NCI-H2227 (cell line): ENCODE results near the gene HMGN4.
"Not testable (repeated sequence)": the region's sequence is repeated elsewhere in the genome, so short reads cannot be mapped to it uniquely, and the experiment has no call there.

ENCODE experiments used
- DNase-seq: peaks from one replicate; lab custom pipeline; 2025; ENCODE audit not compliant: unreplicated experiment; lab: John Stamatoyannopoulos, UW

The HMGN4 gene

DNA sequence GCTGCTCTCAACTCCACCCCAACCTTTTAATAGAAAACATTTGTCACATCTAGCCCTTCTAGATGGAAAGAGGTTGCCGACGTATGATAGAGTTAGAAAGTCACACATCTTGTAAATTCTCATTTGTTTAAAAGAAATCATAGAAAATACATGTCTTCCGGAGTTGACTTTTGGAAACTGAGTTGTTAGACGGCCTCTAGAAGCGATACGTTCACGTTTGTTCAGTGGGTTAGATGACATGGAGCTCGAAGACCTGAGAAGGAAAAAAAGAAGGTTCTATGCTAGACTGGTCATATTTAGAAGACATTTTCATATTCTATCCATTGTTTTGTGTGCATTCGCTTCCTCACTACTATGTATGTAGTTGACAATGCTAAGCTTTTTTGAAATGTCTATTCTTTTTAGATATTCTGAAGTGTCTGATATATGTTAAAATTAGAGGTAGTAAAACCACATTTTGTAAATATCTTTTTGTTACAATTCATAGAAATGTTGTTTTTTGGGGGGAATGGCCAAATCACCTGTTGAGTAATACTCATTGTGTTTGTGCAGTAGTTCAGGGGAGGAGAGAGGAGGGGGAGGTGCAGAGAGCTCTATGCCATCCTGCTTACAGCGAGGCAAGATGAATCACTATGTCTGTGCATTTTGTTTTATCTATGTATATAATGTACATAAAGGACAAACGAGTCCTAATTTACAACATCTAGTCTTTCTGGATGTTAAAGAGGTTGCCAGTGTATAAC is 15.5 kb upstream of the HMGN4 start:
- peak; percentile 28 for DNase-seq

DNA sequence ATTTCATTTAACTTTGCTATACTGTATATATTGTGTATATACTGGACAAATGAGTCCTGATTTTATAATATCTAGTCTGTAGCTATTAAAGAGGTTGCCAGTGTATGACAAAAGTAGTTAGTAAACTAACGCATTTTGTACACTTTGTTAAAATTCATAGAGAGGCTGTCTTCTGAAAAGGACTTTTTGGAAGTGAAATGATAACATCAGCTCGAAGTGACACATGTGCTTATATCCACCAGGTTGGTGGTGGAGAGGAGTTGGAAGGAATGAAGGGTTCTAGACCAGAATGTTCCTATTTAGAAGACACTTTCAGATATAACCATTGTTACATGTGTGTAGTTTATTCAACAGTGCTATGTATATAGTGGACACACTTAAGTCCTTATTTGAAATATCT is 13.9 kb upstream of the HMGN4 start:
- DNase-seq = not testable (repeated sequence)

DNA sequence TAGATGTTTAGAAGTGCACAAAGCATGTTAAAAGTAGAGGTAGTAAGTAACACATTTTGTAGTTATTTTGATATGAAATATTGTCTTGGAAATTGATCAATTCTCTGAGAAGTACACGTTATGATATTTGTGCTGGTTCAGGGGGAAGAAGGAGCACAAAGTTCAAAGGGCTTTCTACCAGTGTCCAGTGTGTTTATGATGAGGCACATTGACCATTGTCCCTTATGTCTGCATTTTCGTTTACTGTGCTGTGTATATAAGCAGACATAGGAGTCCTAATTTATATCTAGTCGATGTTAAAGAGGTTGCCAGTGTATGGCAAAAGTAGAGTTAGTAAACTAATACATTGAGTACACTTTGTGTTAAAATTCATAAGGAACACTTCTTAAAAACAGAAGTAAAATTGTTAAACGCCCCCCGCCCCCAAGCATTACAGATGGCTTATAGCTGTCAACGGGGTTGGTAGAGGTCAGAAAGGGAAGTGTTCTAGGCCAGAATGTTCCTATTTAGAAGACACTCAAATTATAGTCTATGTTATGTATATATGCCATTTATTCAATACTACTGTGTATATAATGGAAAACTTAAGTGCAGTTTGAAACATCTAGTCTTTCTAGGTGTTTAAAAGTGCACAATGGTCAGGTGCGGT is 13.3 kb upstream of the HMGN4 start:
- DNase-seq = no peak

DNA sequence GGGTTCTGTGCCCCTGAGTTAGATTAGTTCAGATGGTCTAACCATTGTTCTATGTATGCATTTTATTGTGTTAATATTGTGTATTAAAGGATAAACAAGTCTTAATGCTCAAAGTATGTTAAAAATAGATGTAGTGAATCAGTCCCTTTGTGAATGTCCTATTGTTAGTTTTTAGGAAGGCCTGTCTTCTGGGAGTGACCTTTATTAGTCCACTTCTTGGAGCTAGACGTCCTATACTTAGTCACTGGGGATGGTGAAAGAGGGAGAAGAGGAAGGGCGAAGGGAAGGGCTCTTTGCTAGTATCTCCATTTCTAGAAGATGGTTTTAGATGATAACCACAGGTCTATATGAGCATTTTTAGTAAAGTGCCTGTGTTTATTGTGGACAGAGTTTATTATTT is 12.3 kb upstream of the HMGN4 start:
- DNase-seq = no peak

DNA sequence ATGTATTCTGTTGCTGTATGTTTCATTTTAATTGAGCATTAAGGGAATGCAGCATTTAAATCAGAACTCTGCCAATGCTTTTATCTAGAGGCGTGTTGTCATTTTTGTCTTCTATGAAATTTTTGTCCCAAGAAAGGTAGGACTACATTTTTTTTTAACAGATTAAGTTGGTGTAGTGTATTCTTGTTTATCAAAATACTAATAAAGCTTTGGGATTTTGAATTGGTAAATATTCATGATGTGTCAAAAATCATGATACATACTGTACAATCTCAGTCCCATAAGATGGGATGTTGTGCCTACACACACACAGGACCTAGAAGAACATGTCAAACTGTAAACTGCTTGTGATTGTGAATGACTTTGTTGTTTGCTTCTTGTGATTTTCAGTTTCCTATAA is 11.2 kb upstream of the HMGN4 start:
- DNase-seq = no peak

DNA sequence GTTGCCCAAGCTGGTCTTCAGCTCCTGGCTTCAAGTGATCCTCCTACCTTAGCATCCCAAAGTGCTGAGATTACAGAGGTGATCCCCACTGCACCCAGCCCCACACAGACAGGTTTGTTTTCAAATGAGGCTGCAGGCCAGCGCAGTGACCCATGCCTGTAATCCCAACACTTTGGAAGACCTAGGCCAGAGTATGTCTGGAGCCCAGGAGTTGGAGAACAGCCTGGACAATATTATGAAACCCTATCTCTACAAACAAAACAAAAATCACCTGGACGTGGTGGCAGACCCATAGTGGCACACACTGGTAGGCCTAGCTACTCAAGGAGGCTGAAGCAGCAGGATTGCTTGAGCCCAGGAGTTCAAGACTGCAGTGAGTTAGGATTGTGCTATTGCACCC is 8.0 kb upstream of the HMGN4 start:
- no peak for DNase-seq

DNA sequence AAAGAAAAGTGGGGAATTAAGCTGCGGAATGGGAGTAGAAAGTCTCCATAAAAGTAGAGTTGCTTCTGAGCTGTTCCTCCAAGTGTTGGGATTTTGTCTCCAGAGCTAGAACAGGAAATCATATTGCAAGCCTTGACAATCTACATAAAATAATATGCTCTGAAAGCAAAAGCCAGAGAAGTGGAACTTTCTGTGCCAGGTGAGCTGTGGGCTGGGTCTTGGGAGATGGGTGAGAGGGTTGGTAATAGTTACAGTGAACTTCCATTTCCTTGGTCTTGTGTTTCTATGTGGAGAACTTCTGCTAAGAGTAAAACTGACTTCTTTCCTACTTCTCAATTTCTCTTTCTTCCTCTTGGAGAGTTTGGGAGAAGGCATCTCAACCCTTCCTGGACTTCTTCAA is 6.3 kb upstream of the HMGN4 start:
- no peak for DNase-seq

DNA sequence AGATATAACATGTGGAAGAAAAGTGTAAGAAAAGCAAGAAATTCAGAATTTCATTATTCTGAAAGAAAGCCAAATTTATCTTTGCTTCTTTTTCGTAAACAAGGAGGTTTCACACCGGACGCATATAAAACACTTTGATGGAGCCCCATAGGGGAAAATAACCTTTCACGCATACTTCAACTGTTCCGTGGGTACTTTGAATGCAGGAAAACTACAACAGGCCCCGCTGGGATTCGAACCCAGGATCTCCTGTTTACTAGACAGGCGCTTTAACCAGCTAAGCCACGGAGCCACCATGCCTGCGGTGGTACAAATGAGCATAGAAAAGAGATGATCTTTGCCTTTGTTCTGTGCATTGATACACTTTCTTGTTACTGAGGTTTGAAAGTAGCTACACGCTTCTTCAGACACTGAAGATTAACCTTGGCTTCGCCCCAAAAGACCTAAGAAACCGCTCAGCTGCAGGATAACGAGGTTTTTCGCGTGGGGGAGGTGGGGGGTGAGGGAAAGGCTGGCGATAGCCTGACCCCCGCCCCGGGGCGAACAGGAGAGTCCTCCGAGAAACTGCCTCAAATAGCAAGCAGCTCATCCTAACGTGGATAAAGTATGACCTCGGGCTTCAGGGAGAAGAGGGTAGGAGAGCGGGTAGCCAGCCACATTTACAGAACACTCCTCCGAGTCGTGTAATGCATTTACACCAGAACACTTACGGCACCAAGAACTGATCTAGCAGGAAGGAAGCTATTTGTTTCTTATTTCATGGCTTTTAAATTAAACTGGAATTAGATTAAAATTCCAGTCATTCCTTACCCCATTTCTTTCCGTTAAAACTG is 5.3 kb upstream of the HMGN4 start:
- DNase-seq = peak; percentile 95

DNA sequence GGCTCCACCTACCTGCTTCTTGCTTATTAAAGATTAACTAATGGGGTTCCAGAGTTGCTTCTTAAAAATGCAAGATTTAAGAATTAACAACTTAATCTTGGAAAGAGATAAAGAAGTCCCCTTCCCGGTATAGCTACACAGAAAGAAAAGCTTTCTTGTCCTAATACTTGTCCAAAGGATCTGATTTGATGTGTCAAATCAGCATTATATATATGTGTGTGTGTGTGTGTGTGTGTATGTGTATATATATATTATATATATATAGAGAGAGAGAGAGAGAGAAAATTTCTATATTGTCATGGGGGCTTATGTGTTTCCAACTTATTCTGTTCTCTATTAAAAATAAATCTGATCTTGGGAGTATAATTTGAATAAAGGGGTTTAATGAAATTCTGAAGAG is 4.6 kb upstream of the HMGN4 start:
- no peak for DNase-seq

DNA sequence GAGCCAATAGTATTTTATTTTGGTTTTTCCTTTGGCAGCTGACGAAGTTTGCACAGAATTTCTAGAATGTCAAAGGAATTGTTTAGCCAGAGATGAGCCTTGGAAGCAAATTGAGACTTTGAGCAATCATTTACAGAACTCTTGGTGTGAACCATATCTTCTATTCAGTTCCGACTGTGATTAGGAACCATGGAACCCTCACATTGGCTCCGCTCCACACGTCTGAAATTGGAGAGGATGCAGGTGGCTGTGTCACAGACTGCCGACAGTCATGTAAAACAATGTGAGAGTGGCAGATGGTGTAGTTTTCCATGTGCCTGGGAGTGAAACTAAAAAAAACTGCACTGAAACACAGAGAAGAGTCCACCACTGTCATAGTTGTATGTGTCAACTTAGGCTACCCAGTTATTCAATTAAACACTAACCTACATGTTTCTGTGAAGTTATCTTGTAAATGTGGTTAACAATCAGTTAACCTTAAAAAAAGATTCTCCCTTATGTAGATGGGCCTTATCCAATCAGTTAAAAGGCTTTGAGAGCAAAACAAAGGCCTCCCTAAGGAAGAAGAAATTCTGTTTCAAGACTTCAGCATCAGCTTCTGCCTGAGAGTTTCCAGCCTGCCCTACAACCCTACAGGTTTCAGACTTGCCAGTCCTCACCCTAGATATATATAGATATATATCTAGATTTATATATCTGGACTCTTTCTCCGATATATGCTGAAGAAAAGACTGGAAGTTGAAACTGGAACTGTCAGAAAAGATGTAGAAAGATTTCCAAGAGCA is 3.3 kb upstream of the HMGN4 start:
- DNase-seq = no peak

DNA sequence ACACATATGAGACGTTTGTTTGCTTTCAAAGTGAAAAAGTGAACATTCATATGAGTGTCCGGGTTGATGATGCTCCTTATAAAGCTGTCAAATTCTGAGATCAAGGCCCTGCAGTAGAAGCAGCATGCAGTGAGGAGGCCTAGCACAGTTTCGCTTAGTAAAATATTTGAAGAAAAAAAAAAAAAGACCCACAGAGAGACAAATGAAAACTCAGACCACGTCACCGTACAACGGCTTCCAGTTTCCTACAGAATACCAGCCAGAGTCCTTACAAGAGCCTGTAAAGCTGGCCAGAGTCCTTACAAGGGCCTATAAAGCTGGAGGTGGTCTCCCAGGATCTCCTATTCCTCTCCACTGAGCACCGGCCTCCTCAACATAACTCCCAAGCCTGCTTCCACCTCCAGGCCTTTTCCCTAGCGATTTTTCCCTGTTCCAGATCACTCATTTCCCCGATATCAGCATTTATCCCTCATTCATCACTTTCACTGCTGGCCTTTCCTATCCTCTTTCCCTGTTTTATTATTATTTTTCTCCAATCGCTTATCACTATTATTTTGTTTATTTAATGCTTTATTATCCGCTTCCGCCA is 1.5 kb upstream of the HMGN4 start:
- peak; percentile 55 for DNase-seq

DNA sequence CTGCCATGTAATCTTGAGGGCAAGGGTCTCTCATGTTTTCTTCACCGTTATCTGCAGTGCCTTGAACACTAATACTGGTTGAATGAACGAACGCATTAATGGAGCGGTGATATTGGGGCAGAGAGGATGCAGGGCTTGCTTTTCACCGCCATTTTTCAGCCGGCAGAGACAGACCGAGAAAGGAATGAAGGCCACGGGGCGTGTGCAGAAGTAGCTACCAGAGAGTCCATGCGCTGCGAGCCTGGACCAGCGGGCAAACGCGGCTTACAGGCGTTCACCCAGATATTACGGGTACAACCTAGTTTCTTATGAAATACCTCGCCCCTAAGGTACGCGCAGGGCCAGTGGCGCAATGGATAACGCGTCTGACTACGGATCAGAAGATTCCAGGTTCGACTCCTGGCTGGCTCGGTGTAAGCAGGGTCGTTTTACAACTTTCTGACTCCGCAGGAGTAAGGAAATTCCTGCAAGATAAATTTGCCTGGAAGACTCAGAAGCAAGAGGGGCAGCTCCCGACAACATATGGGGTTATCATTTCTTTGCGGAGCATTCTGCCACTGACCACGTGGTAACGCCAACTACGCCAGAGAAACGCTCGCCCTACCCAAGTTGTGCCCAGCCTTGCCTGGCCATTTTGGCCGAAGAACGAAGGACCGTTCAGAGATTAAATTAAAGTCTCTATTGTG is 863 bp upstream of the HMGN4 start:
- peak; percentile 97 for DNase-seq

DNA sequence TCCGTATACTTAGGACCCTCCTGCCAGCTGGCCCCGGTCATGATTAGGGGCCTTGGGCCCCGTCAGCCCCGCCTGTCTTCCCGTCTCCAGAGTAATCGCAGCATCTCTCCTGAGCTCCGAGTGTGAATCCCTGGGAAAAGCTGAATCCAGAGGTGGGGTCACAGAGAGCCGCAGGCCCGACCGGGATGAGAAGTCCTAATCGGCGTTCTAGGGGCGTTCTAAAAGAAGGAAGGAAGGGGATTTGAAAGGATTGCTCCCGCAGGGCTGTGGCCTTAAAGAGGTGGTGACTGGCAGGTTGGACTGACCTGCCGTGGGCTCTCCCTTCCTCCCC is 371 bp downstream of the HMGN4 start:
- DNase-seq = no peak

DNA sequence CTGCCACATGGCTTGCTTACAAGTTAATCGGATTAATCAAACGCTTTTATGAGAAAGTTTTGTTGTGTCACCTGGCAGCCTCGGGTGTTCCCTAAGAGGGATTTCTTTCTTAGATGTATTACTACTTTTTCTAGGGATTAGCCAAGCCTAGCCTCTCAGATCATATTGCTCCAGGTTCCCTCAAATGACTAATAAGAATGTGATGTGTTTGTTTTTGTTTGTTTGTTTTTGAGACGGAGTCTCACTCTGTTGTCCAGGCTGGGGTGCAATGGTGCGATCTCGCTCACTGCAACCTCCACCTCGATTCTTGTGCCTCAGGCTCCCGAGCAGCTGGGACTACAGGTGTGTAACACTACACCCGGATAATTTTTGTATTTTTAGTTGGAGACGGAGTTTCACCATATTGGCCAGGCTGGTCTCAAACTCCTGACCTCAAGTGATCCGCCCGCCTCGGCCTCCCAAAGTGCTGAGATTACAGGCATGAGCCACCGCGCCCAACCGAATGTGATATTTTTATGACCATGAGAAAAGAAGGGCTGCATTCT is 977 bp downstream of the HMGN4 start:
- no peak for DNase-seq

DNA sequence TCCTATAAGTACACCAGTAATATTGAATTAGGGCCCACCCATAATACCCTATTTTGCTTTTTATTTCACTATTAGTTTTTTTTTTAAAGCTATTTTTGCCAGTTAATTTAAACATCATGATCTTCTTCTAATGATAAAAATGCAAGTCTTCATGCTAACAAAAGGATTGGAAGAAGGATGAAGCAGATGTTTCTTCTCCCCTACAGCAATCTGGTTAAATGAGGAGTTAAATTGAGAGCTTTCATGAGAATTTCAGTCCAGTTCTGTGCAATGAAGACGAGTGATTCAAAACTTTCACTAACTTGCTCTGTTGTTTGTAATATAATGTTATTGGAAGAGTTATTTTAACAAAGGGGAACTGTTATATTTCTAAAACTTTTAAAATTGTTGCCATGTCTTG is 3.4 kb downstream of the HMGN4 start:
- no peak for DNase-seq

DNA sequence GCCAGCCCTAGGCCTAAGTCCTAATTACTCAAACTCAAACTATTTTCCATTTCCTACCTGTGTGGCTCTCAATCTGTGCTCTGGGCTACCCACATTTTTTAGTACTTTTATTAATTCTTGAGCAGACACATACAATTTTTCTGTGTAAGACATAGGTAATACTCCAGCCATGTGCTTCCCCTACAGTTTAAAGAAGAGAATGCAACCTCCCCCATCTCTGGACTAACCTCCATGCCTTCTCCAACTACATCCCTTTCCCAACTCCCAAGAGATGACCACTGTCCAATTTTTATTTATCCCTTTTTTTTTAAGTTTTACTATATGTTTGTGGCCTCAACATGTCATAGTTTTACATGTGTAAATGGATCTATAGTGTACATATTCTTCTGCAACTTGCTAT is 5.8 kb downstream of the HMGN4 start:
- DNase-seq = peak; percentile 36

DNA sequence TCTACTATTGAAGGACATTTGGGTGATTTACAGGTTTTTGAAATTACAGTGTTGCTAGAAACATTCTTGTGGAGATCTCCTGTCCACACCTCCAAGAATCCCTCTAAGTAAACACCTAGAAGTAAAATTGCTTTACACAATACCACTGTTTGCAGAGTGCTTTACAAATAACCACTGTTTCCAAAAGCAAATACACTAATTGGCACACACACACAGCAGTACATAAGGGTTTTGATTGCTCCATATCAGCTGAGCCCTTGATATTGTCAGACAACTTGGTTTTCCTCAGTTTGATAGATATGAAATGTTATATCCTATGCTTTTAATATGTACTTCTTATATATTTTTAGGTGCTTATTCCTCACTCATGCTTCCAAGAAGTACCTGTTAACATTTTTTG is 6.3 kb downstream of the HMGN4 start:
- DNase-seq = no peak

DNA sequence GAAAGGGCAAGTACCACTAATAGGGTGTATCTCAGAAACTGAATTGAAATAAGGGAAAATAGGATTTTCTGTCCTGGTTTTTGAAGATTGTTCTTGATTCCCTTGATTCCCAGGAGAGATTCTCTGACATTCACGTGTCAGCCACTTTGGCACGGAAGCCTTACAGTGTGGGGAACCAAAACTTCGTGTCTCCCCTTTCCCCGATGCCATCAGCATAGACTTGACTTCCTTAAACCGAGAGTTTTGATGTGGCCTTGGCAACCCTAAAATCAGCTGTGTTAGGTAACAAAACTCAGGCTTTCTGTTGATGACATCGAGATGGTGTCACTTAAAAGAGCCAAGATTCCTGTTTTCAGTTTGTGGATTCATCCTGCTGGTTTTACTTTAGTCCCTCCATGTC is 7.5 kb downstream of the HMGN4 start:
- DNase-seq = no peak

DNA sequence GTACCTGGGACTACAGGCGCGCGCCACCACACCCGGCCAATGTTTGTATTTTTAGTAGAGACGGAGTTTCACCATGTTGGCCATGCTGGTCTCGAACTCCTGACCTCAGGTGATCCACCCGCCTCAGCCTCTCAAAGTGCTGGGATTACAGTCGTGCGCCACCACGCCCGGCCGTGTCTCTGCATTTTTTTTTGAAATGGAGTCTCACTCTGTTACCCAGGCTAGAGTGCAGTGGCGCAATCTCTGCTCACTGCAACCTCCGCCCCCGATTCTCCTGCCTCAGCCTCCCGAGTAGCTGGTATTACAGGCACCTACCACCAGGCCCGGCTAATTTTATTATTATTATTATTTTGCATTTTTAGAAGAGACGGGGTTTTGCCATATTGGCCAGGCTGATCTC is 9.2 kb downstream of the HMGN4 start:
- not testable (repeated sequence) for DNase-seq
